Dendritic cell treated with granulocyte-macrophage colony-stimulating factor and Interleukin-4, amounts not matched to agents 40 ng/mL and 50 ng/mL, for 4 days (primary cell): ENCODE data around the gene MAPRE2.

ENCODE experiments used
- H3K27ac Mint-ChIP-seq: one replicate; pipeline ENCODE4 v1.8.0; 2022; ENCODE audit warnings: mild to moderate bottlenecking, mixed read lengths
- H3K27me3 Mint-ChIP-seq: one replicate; pipeline ENCODE4 v1.8.0; 2022; ENCODE audit warnings: mild to moderate bottlenecking, mixed read lengths
- H3K36me3 Mint-ChIP-seq: one replicate; pipeline ENCODE4 v1.8.0; 2022; ENCODE audit warnings: low read depth, mixed read lengths
- H3K4me1 Mint-ChIP-seq: one replicate; pipeline ENCODE4 v1.8.0; 2022; ENCODE audit warnings: low read depth, mixed read lengths
- H3K4me3 Mint-ChIP-seq: one replicate; pipeline ENCODE4 v1.8.0; 2022; ENCODE audit warnings: mild to moderate bottlenecking, moderate library complexity, mixed read lengths
- H3K9me3 Mint-ChIP-seq: one replicate; pipeline ENCODE4 v1.8.0; 2022; ENCODE audit warnings: mixed read lengths
- intact Hi-C: fragments of 100-400 bp; cut with micrococcal nuclease; formaldehyde crosslinking; loops from one replicate; pipeline ENCODE4 v1.15.0; 2022

MAPRE2 gene

DNA sequence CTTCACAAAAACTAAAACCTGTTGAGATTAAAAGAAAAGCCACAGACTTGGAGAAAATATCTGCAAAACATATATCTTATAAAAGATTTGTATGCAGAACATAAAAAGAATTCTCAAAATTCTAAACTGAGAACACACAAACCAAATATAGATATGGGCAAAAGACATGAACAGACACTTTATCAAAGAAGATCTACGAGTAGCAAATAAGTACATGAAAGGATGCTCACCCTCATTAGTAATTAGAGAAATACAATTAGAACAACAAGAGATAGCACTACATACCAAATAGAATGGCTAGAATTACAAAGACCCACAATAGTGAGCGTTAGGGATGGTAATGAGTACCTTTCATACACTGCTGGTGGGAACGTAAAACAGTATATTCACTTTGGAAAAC lies 135.7 kb downstream of the MAPRE2 start:
- Mint-ChIP-seq H3K4me3 (no peak overlapping the region), H3K36me3 (no peaks in the 10 kb centered on the region), H3K4me1 (no peaks in the 10 kb centered on the region), H3K9me3 (no peaks in the 10 kb centered on the region), H3K27me3 (no peaks in the 10 kb centered on the region), H3K27ac (no peak overlapping the region)
- intact Hi-C loops: no loop called here

DNA sequence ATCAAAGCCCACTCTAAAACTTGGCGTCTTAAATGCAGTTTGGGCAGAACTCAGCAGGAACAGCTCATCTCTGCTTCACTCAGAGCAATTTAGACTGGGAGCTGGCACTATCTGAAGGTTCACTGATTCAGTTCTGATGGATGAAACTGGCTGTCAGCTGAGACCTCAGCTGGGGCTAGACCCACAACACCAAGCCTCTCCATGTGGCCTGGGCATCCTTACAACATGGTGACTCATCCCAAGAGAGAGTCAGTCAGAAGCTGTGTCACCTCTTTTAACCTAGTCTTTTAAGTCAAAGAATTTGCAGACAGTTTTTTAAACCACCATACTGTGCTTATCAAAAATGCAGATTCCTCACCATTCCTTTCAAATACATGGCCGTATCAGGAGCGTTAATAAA lies 137.0 kb downstream of the MAPRE2 start:
- Mint-ChIP-seq H3K27me3 (no peaks in the 10 kb centered on the region), H3K9me3 (no peaks in the 10 kb centered on the region), H3K4me1 (no peaks in the 10 kb centered on the region), H3K27ac (no peak overlapping the region), H3K36me3 (no peaks in the 10 kb centered on the region), H3K4me3 (no peak overlapping the region)
- intact Hi-C loops: no loop called here

DNA sequence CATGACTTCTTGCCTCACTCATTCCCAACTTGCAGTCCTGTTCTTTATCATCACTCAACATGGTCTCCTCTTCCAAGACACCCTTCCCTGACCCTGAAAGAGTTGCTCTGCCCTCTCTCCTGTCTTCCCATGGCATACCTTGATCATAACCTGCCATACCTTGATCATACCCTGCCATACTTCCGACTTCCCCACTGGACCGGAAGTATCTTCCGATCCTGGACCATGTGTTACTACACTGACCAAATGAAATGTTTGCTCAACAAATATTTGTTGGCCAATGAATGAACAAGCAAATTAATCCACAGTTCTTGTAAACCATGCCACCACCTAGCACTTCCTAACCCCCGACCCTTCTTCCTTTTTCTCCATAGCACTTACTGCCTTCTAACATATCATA lies 138.7 kb downstream of the MAPRE2 start:
- H3K27me3 Mint-ChIP-seq: no peaks in the 10 kb centered on the region
- H3K27ac Mint-ChIP-seq: no peak overlapping the region
- no peaks in the 10 kb centered on the region for H3K9me3 Mint-ChIP-seq
- no peaks in the 10 kb centered on the region for H3K36me3 Mint-ChIP-seq
- H3K4me1 Mint-ChIP-seq: no peaks in the 10 kb centered on the region
- no peak overlapping the region for H3K4me3 Mint-ChIP-seq
- intact Hi-C loops: no loop called here

DNA sequence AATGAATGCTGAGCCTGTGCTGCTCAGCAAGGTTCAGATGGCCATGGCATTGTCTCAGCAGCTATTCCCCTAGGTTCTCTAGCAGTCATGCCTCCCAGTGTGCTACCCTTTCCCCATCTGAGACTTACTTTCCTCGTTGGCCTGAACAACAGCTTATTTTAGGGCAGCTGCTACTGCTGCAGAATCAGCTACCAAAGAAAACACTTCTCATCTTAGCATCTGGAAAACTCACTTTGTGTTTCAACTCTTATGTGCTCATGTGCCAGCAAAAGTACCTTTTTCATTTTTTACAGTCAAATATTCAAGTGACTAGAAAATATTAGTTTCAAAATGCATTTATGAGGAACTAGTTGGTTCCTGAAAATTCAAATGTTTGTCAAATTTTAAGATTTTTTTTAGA lies 139.2 kb downstream of the MAPRE2 start:
- Mint-ChIP-seq H3K4me3 (no peak overlapping the region), H3K4me1 (no peaks in the 10 kb centered on the region), H3K27ac (no peak overlapping the region), H3K36me3 (no peaks in the 10 kb centered on the region), H3K9me3 (no peaks in the 10 kb centered on the region), H3K27me3 (no peaks in the 10 kb centered on the region)
- intact Hi-C loops: no loop called here

DNA sequence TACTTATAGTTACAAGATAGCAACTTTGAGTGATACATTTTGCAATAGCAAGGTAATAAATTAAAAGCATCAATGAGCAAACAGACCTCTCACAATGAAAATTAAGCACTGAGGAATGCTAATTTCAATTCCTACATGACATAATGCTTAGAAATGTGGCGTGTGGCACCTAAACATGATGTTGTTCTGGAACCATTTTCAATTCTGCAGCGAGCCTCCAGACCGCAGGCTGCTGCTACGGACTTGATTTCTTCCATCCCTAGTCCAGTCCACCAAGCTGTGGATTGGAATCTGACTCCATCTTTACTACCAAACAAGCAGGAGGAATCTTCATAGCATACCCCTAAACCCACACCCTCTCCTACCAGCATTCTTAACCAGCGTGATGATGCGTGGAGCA lies 140.9 kb downstream of the MAPRE2 start:
- no peaks in the 10 kb centered on the region for H3K9me3 Mint-ChIP-seq
- no peaks in the 10 kb centered on the region for H3K36me3 Mint-ChIP-seq
- H3K4me1 Mint-ChIP-seq: no peaks in the 10 kb centered on the region
- H3K4me3 Mint-ChIP-seq: no peak overlapping the region
- no peak overlapping the region for H3K27ac Mint-ChIP-seq
- H3K27me3 Mint-ChIP-seq: no peaks in the 10 kb centered on the region
- intact Hi-C loops: no loop called here

DNA sequence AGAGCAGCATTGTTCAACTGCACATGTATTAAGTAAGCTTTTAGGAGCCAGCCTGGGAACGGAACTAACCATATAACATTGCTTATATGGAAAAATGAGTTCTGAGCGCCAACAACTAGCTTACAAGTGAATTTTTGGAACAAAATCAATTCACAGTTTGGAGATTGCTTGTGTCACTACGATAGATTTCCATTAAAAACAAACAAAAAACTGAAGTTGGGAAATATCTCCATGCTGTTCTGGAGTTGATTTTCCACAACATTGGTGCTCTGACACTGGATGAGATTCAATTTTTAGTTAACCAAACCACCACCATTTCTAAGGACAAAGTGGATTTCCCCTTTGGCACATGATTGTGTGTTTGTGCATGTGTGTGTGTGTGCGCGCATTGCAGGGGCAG lies 142.7 kb downstream of the MAPRE2 start:
- H3K27me3 Mint-ChIP-seq: no peaks in the 10 kb centered on the region
- no peaks in the 10 kb centered on the region for H3K9me3 Mint-ChIP-seq
- no peak overlapping the region for H3K27ac Mint-ChIP-seq
- H3K4me1 Mint-ChIP-seq: no peaks in the 10 kb centered on the region
- H3K36me3 Mint-ChIP-seq: no peaks in the 10 kb centered on the region
- intact Hi-C loops: no loop called here
- no peak overlapping the region for H3K4me3 Mint-ChIP-seq

DNA sequence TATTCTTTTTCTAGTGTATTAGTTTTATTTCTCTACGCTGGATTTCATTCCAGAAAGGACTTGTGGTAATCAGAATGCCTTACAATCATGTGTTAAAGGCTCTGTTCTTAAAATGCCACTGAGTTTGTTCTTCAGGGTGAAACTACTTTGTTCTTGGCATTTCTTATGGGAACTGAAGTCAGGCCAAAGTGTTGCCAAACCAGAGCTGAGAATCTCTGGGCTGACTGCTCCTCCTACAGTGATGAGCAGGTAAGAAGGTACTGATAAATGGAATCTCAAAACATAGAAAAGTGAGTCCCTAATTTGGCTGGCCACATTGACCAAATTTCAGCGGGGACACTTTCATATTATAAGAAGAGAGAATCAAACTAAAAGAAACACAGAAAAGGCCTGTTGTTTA lies 144.6 kb downstream of the MAPRE2 start:
- Mint-ChIP-seq H3K4me1 (no peaks in the 10 kb centered on the region), H3K9me3 (no peaks in the 10 kb centered on the region), H3K27me3 (no peaks in the 10 kb centered on the region), H3K36me3 (no peaks in the 10 kb centered on the region), H3K4me3 (no peak overlapping the region), H3K27ac (no peak overlapping the region)
- intact Hi-C loops: no loop called here

DNA sequence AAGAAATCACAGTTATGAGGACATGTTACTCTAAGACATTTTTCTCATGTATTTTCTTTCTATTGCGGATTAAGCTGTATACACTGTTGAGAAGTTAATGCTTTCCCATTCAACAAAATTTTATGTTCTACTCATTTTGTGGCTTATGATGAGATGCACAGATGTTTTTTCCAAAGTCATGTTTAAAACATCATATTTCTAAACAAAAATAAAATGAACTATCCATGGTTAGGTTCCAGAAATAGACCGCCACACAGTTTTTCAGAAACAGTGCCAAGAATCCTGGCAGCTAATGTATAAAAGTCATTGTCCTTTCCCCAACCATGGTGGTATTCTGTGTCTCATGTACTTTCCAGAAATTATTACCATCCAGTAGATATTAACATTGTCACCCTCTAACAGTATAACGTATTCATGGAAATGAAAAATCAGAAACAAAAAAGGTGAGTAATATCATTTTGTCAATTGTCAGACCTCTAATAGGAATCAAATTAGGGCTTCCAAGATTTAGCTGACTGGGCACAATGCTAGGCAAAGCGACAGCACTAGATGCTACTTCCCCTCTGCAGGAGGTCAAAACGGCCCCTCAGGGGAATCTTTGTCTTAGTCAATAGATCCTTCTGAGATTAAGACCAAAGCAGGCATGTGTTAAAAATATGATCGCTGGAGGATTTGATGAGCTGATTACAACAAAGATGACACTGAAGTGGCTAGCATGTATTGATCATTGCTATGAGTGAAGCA lies 145.2 kb downstream of the MAPRE2 start:
- Mint-ChIP-seq H3K4me1 (no peaks in the 10 kb centered on the region), H3K27me3 (no peaks in the 10 kb centered on the region), H3K36me3 (no peaks in the 10 kb centered on the region), H3K4me3 (no peak overlapping the region), H3K9me3 (no peaks in the 10 kb centered on the region), H3K27ac (no peak overlapping the region)
- intact Hi-C loops: no loop called here

DNA sequence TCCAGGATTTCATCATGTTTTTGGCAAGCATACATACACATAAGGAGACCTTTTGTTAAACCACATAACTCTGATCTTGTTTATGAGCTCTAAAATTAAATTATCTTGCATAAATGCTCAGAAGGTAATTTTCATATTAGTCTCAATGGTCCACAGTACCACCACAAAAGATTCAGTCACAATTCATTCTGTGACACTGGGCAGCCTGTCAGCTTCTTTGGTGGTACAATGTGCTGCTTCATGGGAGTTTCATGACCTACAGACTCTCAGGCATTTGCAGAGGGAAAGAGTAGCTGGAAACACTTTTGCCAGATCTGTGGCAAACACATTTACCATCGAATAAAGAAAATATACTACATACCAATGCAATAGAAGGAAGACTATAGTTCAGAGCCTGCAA lies 148.3 kb downstream of the MAPRE2 start:
- Mint-ChIP-seq H3K9me3 (no peaks in the 10 kb centered on the region), H3K27me3 (no peaks in the 10 kb centered on the region), H3K36me3 (no peaks in the 10 kb centered on the region), H3K27ac (no peak overlapping the region), H3K4me3 (no peak overlapping the region), H3K4me1 (no peaks in the 10 kb centered on the region)
- intact Hi-C loops: no loop called here

DNA sequence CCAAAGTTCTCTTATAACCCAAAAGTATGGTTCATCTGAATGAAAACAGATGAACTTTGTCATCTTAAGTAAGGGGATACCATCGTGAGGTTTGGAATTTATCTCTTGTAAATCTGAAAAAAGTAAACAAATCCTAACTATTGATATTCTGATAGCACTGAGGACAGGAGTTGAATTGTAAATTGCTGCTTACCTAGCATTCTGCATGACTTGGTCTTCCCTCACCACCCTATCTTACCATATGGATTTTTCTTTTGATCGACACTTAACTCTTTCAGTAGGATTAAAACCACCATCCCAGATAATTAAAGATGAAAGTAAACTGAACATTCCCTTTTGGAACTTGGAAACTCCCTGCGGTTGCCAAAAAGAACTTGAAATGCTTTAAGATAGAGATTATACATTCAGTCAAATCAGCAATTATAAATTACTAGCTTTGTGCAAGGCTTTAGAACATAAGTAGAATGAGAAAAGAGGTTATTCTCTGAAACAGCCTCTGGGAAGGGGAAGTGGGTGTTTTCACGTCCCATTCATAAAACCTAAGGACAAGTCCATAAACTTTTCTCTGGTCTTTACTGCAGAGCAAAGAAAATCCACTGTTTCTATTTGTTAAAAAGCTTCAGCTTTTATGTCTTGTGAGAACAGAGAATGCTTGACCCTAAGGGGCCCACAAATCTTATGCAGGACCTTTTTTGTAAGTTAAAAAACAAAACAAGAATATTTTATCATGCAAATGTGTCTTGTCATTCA lies 149.9 kb downstream of the MAPRE2 start:
- Mint-ChIP-seq H3K4me3 (no peak overlapping the region), H3K9me3 (no peaks in the 10 kb centered on the region), H3K27me3 (no peaks in the 10 kb centered on the region), H3K27ac (no peak overlapping the region), H3K36me3 (no peaks in the 10 kb centered on the region), H3K4me1 (no peaks in the 10 kb centered on the region)
- intact Hi-C loops: no loop called here

DNA sequence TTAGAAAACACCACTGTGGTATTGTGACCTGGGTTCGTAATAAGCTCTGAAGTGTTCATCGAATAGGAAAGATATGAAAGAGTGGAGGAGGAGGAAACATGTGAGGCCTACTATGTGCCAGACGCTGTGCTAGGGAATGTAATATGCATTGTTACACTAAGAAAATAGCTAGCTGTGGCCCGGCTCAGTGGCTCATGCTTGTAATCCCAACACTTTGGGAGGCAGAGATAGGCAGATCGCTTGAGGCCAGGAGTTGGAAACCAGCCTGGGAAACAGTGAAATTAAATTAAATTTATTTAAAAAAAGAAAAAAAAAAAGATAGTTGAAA lies 150.4 kb downstream of the MAPRE2 start:
- intact Hi-C loops: no loop called here
- H3K4me3 Mint-ChIP-seq: no peak overlapping the region
- H3K9me3 Mint-ChIP-seq: no peaks in the 10 kb centered on the region
- no peaks in the 10 kb centered on the region for H3K36me3 Mint-ChIP-seq
- H3K27me3 Mint-ChIP-seq: no peaks in the 10 kb centered on the region
- H3K27ac Mint-ChIP-seq: no peak overlapping the region
- H3K4me1 Mint-ChIP-seq: no peaks in the 10 kb centered on the region

DNA sequence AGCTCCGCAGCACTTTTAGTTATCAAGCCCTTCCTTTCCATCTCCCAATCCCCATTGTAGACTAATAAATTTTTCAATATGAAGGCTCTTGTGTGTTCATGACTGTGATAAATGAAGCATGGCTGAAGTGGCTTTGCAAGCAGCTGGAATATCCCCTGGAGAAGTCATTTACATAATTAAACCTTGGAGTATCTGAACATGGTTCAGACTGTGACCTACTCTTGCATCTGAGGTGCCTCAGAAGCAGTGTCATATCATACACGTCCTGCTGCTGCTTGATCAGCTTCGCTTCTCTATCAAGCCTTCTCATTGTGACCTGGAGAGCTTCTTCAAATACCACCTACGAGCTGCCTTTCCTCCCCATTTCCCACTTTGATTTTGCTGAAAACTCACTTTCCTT lies 151.2 kb downstream of the MAPRE2 start:
- Mint-ChIP-seq H3K4me1 (no peaks in the 10 kb centered on the region), H3K9me3 (no peaks in the 10 kb centered on the region), H3K27me3 (no peaks in the 10 kb centered on the region), H3K36me3 (no peaks in the 10 kb centered on the region), H3K27ac (no peak overlapping the region), H3K4me3 (no peak overlapping the region)
- intact Hi-C loops: no loop called here
